Erythroblast (primary cell): Measurements from ENCODE around the gene RAB31.

Experiments used
- GATA1 ChIP-seq: IDR thresholded peaks from 2 replicates; pipeline ENCODE4 v1.6.1; 2011; ENCODE audit warnings: low read depth, mild to moderate bottlenecking, control low read depth, low read length, moderate library complexity
- POLR2A ChIP-seq: IDR thresholded peaks from 2 replicates; pipeline ENCODE4 v1.6.1; 2011; ENCODE audit warnings: mild to moderate bottlenecking, low read length

DNA sequence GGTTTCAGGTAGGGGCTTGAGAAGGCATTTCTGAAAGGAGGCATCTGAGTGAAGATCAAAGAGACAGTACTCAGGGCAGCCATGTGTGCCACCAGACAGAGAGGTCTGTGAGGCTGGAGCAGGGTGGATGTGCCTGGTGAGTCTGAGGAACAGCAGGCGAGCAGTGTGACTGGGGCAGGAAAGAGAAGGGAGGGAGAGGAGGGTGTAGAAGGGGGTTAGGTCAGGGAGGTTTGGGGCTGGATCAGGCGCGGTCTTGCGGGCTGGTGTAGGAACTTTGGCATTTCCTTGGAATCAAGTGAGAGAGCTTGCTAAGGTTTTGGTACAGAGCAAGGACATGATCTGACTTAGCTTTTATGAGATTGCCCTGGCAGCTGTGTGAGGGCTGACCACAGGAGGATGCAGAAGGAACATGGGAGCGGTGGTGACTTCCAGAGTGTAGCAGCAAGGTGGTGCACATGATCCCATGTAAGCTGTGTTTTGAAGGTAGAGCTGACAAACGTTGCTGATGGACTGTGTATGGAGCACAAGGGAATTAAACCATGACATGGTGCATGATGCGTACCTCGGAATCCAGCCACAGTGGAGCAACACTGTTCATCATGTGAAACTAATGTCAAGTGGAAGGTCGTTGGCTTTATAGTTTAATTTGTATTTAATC lies 13.9 kb downstream of the RAB31 start:
- TF ChIP-seq POLR2A (no peak), GATA1 (no peak)
